Liver (tissue), 3 donors: ENCODE measurements around the gene DLG4.

ENCODE experiments used
- CTCF ChIP-seq: fragments of 150-350 bp; IDR thresholded peaks from 2 replicates; pipeline ENCODE4 v1.5.1; 2017; ENCODE audit warnings: improper control_type of control experiment, low read depth, low read length; ENCODE audit not compliant: missing input control
- JUND ChIP-seq, 2 donors: IDR thresholded peaks; 2 replicates each; pipeline ENCODE4 v1.6.1; 2016; ENCODE audit warnings: antibody characterized with exemption in 2 of 2
- RAD21 ChIP-seq, 2 donors: IDR thresholded peaks; 2 replicates each; pipeline ENCODE4 v1.6.1; 2016; ENCODE audit warnings: antibody characterized with exemption in 2 of 2, mild to moderate bottlenecking in 2 of 2
- donor health status: healthy.
- donor health status: healthy.

GRCh38 chr17:7222093-7222971, 2.7 kb upstream of the DLG4 start:
- TF ChIP-seq CTCF (no peak), JUND (IDR thresholded peaks at IDR 0.05) (no peak), RAD21 (IDR thresholded peaks at IDR 0.05) (no peak)
